Myocyte (in vitro differentiated cells): Measurements from ENCODE around the gene ASTN2. TPM values are rescaled to one million over a fixed set of nuclear protein-coding genes. Genes with fewer than 3 reads are reported as not detected.

Source experiments
- DNase-seq: peaks from one replicate; pipeline ENCODE4 v3.0.0-alpha.2; 2012; ENCODE audit warnings: low read depth
- total RNA-seq: library from RNA; depleted of rRNA; stranded (reverse); fragments of >200 nt; gene quantifications from 2 replicates; pipeline ENCODE4 v1.2.3, GENCODE V29; 2014

ASTN2 gene
- total RNA-seq, 1 donor from 2014 or later = 25.3 TPM

- DNase-seq = peak; percentile 22
These were observed 579 bp upstream of the ASTN2 start for GRCh38 chr9:117415358-117415914.

- peak; percentile 52 for DNase-seq
These were observed 494 bp downstream of the ASTN2 start for GRCh38 chr9:117414220-117414905.

DNA sequence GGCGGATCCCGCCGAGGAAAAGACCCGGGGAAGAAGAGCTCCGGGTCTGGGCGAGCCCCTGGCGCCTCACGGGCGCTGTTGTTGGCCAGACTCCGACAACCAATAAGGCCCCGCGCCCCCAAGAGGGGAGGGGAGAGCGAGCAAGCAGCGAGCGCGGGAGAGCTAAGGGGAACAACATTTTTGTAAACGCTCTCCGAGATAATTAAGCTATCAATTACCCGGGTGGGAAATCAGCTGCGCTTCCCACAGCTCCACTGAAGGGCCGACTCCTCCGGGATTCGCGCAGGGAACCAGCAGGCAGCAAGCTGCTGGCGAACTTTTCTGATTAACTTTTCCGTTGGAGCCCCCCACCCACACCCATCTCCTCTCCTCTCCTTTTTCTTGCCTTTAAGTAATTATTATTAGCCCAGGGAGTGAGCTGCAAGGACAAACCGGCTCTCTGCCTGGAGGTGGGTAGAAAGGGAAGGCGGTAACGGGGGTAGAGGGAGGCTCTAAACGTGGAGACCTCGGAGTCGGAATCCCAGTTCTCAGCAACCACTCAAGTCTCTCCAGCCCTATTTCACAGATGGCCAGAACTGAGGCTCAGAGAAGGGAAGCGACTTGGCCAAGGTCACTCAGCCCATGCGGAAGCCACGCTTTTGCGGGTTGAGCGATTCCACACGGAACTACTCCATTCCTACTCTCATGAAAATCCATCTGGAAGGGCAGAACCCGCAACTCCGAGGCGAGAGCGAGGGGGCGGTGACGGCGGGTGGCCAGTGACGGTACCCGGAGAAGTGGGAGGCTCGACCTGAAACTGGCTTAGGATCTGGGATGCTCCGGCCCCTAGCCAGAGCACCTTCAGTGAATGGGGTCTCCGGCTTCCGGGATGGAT is 1.3 kb downstream of the ASTN2 start:
- DNase-seq = peak; percentile 27

DNA sequence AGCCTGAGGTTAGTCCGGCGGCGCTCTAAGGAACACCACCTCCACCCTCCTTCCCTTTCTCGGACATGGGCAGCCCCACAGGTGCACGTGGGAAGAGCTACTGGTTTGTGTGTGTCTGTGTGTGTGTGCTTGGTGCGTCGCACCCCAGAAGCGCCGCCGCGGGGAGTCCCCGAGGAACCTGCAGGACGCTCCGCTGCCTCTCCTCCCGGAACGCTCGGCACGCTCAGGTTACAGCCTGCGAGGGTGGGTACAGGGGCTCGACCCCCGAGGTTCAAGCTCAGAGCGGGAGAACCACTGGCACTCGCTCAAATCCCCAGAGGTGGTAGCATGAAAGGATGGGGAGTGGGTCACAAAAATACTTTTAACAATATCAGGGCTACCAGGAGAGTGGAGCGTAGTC is 2.0 kb downstream of the ASTN2 start:
- no peak for DNase-seq

DNA sequence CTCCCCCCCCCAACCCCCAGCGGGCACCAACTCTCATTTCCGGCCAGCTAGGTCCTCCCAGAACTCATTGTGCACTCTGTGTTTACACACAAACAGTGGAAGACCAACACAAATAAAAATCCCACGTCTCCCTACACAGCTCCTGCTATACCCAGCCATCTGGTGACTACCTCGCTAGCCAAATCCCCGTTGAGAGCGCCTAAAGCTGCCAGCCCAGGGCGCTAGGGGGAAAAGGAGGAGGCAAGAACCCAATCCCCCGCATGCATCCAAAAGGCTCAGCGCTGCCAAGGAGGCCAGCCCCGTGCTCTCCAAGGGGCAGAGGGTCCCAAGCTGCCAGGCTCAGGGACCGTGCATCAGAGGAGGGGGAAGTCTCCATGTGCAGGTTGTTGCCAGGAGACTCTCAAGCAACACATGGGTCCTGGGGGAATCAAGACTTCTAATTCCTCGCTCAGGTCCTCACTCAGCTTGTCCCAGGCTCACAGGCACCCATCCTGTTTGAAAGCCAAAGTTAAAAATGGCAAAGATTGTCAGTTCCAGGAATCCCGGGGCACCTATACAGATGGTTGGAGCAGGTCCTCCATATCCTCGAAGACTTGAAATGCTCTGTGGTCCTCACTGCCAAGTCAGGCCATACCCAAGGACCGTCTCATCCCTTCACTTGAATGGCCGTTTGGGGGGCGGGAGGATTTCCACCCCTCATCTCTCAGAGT is 2.7 kb downstream of the ASTN2 start:
- no peak for DNase-seq

DNA sequence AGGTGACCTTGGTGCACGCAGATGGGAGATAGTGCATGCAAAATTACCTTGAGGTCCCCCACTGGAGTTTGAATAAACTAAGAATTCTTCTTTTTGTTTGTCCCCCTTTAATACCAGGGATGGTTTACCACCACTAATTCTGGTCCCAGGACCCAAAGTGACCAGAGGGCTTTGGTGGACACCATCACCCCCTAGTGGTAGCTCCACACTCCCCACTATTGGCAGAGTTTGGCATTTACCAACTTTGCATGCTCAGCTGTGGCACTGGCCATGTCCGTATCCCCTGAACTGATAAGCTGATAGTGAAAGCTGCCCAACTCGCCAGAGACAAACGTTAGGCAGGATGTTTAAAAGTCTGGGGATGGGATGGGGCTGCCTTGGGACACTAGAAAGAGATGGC is 3.3 kb downstream of the ASTN2 start:
- DNase-seq = peak; percentile 74

DNA sequence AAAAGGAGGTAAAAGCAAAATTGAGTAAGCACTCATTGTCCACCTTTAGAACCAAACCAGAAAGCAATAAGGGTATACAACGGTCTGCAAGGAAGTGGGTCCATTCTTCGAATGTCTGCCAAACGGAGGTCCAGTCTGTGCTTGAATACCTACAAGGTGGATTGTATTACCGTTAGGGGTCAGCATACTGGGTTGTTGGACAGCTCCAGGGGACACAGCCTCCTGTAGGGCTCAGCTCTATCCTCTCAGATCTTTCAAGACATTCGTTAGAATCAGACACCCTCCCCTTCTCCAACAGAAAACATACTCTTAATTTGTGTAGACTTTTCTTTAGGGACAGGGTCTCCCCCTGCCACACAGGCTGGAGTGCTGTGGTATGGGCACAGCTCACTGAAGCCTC is 5.5 kb downstream of the ASTN2 start:
- DNase-seq = no peak

DNA sequence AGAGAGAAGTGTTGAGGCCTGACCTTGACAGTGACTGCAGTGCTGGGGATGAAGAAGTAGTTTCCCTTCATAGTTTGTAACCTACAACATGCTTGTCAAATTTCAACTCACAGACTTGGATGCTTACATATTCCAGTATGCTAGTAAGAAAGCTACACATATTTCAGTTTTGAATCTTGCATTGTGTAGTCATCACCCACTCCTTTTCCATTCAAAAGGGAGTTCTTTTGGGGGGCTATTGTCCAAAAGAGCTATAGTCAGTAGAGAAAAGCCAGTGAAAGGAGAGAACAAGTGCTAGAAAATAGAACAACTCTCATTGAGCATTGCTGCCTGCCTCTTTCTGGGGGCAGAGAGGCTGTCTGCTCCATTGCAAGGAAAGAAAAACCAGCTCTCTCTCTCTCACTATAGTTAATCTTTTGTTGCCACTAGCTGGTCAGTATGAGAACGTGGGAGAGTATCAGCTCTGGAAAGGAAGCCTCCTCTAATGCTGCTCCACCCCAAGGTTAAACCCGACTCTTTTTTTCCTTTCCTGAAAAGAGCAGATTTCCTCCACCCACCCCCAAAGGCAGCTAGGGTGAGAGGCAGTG is 7.3 kb downstream of the ASTN2 start:
- DNase-seq = no peak

- DNase-seq = no peak
These were observed 8.7 kb downstream of the ASTN2 start for GRCh38 chr9:117405950-117406705.

DNA sequence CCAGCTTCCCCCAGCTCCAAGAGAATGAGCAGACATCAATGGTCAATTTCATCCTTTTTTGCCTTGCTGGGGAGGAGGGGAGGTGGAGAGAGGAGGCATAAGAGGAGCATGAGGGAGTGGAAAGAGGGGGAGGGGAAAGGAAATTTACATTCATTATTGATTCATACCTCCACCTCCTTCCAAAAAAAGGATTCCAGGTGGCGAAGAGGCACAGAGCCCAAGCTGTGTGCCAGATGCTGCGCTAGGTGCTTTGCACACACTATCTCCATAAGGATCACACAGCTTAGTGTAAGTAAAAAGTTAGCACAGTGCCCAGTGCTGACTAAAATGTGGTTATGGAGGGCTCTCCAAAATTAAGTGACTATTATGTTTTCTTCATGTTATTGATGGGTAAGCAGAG is 11.0 kb downstream of the ASTN2 start:
- DNase-seq = no peak

DNA sequence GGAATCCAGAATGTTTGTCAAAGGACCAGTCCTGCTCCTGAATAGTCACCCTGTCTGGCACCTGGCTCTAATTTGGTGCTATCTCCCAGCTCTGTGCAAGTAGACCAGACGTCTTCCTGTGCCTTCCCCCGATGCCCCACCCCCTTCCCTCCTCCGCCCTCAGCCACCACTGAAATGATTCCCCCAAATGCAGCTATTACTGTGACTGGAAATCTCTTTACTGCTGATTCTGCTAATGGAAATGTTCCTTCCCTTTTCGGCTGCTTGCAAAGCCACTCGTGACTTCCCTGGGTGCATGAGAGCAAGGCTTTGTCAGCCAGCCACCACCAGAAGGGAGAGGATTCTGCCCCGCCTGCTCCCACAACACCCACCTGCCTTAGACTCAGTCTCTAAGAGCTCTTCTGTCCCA is 11.4 kb downstream of the ASTN2 start:
- DNase-seq = peak; percentile 63

GRCh38 chr9:117400171-117400570 is 14.7 kb downstream of the ASTN2 start:
- DNase-seq = peak; percentile 88

DNA sequence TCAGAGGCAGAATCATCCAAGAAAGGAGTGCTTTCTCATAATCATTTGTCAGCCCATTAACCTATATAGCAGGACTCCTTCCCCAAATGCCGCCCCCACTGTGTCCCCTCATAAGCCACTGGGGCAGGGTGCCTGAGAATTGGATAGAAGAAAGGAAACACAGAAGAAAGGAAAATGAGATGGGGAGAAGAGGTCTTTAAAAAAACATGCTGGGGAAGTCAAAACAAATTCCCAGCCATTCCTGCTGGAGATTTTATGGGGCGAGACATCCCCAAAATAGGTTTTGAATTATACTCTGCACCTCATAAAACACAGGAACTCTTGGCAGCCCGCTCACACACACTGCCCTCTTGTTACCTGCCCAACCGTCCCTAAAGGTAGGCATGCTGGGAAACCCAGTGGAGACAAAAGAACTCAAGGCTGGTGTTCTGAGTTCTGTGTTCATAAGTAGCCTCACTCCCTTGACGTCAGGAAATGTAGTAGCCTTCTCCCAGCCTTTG is 19.7 kb downstream of the ASTN2 start:
- no peak for DNase-seq

- DNase-seq = no peak
These were observed 20.2 kb downstream of the ASTN2 start for GRCh38 chr9:117394655-117395054.

- no peak for DNase-seq
These were observed 21.9 kb downstream of the ASTN2 start for GRCh38 chr9:117392992-117393391.

DNA sequence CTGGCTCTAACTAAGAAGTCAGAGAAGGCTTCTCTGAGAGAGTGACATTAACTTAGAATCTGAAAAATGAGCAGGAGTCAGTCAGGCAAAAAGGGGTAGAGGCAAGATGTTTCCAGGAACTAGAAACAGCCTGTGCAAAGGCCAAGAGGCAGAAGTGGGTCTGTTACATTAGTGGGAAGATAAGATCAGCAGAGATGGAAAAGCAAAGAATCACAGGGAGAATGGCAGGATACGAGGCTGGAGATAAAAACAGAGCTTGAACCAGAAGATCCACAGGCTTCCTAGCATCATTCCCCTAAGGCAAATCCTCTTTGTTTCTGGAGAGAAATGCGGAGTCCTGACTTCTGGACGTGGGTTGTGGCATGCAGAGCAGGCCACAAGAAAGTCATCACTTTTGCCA is 27.4 kb downstream of the ASTN2 start:
- DNase-seq = no peak

DNA sequence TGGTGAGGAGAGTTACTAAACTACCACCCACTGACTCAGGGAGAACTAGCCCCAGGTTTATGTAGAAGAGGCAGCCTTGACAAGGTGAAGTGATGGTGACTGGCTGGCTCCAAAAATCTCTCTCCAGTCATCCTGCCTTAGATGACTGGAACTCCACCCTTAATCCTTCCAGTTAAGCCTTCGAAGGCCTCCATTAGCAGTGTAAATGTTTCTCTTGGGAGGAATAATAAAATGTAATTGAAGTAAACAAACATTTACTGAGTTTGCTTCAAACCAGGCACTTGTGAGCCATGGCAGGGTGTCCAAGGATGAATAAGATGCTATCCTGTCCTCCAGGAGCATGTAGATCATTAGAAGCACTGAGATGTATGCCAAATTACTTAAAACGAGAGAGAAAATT is 35.5 kb downstream of the ASTN2 start:
- DNase-seq = no peak

- peak; percentile 44 for DNase-seq
These were observed 37.8 kb downstream of the ASTN2 start for GRCh38 chr9:117377046-117377445.

DNA sequence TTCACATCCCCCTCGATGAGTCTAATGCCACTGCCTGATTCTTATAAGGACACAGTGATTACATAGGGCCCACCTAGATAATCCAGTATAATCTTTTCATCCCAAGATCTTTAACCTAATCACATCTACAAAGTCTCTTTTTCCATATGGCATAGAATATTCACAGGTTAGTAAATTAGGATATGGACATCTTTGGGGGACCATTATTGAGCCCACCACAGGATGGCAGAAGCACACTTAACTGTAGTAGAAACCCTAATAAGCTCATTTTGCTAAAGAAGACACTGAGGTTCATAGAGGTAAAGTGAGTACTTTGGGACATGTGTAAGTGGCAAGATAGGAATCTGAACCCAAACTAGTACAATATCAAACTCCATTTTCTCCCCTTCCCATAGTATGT is 38.9 kb downstream of the ASTN2 start:
- DNase-seq = no peak

DNA sequence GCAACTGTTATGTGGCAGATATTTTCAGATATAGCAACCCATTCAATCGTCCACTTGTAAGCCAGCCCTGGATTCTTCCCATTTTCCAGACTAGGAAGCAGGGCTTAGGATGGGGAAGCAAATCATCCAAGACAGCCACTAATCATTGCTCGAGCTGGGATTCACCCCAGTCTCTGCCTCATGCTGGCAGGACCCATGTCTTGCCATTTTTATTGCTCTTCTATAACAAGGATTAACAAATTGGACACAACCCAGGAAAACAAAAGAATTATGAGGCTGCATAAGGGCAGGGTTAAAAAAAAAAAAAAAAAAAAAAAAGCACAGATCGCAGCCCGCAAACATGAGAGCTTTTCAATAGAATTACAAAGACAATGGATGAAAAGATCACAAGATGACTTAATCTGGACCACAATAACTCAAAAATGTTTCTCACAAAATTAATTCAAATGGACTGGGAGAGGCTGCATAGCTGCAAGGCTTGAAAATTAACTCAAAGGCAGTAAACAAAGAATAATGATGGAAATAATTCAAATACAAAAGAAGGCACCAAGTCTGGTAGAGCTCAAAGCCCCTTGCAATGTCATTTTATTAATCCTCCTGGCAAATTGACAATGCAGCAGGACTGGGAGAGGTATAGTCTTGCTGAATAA is 40.7 kb downstream of the ASTN2 start:
- no peak for DNase-seq
